ENCODE data around the gene PDK3. TPM values are rescaled to one million over a fixed set of nuclear protein-coding genes. Genes with fewer than 3 reads are reported as not detected.

The PDK3 gene
- total RNA-seq, 3 donors from 2014 or later (not counting 1 experiment from before 2014, with no cell fraction given) = 21.9 to 30.9 (median 28.1) TPM

- H3K4me3 ChIP-seq (ENCODE audit: low read length) = no peak overlapping the region
- intact Hi-C loops (cut with micrococcal nuclease) = no loop called here
- DNase-seq = no peak
- H3K27ac ChIP-seq (ENCODE audit: low read length) = no peak overlapping the region
- ATAC-seq = no peak
- Mint-ChIP-seq H3K4me1 (peaks cover 30 to 43% of the 10 kb centered on the region in 2 donors), H3K27ac (peak overlapping the region; percentile 1 to 54), H3K9me3 (no peaks in the 10 kb centered on the region), H3K4me3 (no peak overlapping the region), H3K27me3 (ENCODE audit: low read depth in 2 of 2) (no peaks in the 10 kb centered on the region), H3K36me3 (no peaks in the 10 kb centered on the region)
- no peaks in the 10 kb centered on the region for H3K27me3 ChIP-seq (ENCODE audit: control insufficient read depth, insufficient read depth, low read length)
- H3K9me3 ChIP-seq (ENCODE audit: control insufficient read depth, insufficient read depth, low read length) = no peaks in the 10 kb centered on the region
- 67% methylated on average over 1 of the region's 2 CpGs for WGBS (ENCODE audit: insufficient coverage)
- TF ChIP-seq CTCF (IDR thresholded peaks at IDR 0.05) = no peak
- H3K4me1 ChIP-seq (ENCODE audit: control insufficient read depth, insufficient read depth, low read length) = peaks cover 8% of the 10 kb centered on the region
- H3K36me3 ChIP-seq (ENCODE audit: control insufficient read depth, insufficient read depth, low read length) = no peaks in the 10 kb centered on the region
These were observed 6.7 kb downstream of the PDK3 start for GRCh38 chrX:24471808-24472207.

GRCh38 chrX:24475480-24475879, 10.4 kb downstream of the PDK3 start:
- H3K27ac ChIP-seq (ENCODE audit: low read length) = no peak overlapping the region
- Mint-ChIP-seq H3K27ac (peak overlapping the region; percentile 14 to 57), H3K36me3 (no peaks in the 10 kb centered on the region), H3K4me3 (no peak overlapping the region), H3K9me3 (no peaks in the 10 kb centered on the region), H3K27me3 (ENCODE audit: low read depth in 2 of 2) (no peaks in the 10 kb centered on the region), H3K4me1 (peaks cover 38 to 56% of the 10 kb centered on the region in 2 donors)
- no peak overlapping the region for H3K4me3 ChIP-seq (ENCODE audit: low read length)
- no peaks in the 10 kb centered on the region for H3K9me3 ChIP-seq (ENCODE audit: control insufficient read depth, insufficient read depth, low read length)
- ATAC-seq (no peak), DNase-seq (no peak)
- no peak for TF ChIP-seq CTCF (IDR thresholded peaks at IDR 0.05)
- intact Hi-C loops (cut with micrococcal nuclease) = no loop called here
- no peaks in the 10 kb centered on the region for H3K27me3 ChIP-seq (ENCODE audit: control insufficient read depth, insufficient read depth, low read length)
- no peaks in the 10 kb centered on the region for H3K36me3 ChIP-seq (ENCODE audit: control insufficient read depth, insufficient read depth, low read length)
- WGBS (ENCODE audit: insufficient coverage) = 80% methylated on average over 6 of the region's 6 CpGs
- H3K4me1 ChIP-seq (ENCODE audit: control insufficient read depth, insufficient read depth, low read length) = peaks cover 20% of the 10 kb centered on the region

GRCh38 chrX:24478509-24478908, 13.4 kb downstream of the PDK3 start:
- Histone ChIP-seq H3K9me3 (ENCODE audit: control insufficient read depth, insufficient read depth, low read length) (no peaks in the 10 kb centered on the region), H3K4me1 (ENCODE audit: control insufficient read depth, insufficient read depth, low read length) (peaks cover 34% of the 10 kb centered on the region), H3K27me3 (ENCODE audit: control insufficient read depth, insufficient read depth, low read length) (no peaks in the 10 kb centered on the region), H3K4me3 (ENCODE audit: low read length) (no peak overlapping the region), H3K36me3 (ENCODE audit: control insufficient read depth, insufficient read depth, low read length) (no peaks in the 10 kb centered on the region), H3K27ac (ENCODE audit: low read length) (peak overlapping the region; percentile 98)
- H3K27me3 Mint-ChIP-seq (ENCODE audit: low read depth in 2 of 2) = no peaks in the 10 kb centered on the region
- DNase-seq = no peak
- H3K27ac Mint-ChIP-seq = peak overlapping the region; percentile 95 to 96
- ATAC-seq = no peak
- H3K4me3 Mint-ChIP-seq = peak overlapping the region; percentile 84
- intact Hi-C loops (cut with micrococcal nuclease) = no loop called here
- WGBS (ENCODE audit: insufficient coverage) = 92% methylated on average over 4 of the region's 4 CpGs
- H3K4me1 Mint-ChIP-seq = peaks cover 55 to 62% of the 10 kb centered on the region in 2 donors
- TF ChIP-seq CTCF (IDR thresholded peaks at IDR 0.05) = no peak
- H3K9me3 Mint-ChIP-seq = no peaks in the 10 kb centered on the region
- no peaks in the 10 kb centered on the region for H3K36me3 Mint-ChIP-seq

- ATAC-seq (peak; percentile 88 to 97 (median 93)), DNase-seq (peak; percentile 56 to 92)
- H3K27ac Mint-ChIP-seq = peak overlapping the region; percentile 95 to 96
- no peaks in the 10 kb centered on the region for H3K9me3 Mint-ChIP-seq
- Histone ChIP-seq H3K4me3 (ENCODE audit: low read length) (peak overlapping the region; percentile 37), H3K9me3 (ENCODE audit: control insufficient read depth, insufficient read depth, low read length) (no peaks in the 10 kb centered on the region), H3K4me1 (ENCODE audit: control insufficient read depth, insufficient read depth, low read length) (peaks cover 34% of the 10 kb centered on the region), H3K27me3 (ENCODE audit: control insufficient read depth, insufficient read depth, low read length) (no peaks in the 10 kb centered on the region), H3K36me3 (ENCODE audit: control insufficient read depth, insufficient read depth, low read length) (no peaks in the 10 kb centered on the region), H3K27ac (ENCODE audit: low read length) (peak overlapping the region; percentile 98)
- intact Hi-C loops (cut with micrococcal nuclease) = loop anchor here (1.0 to 2.0 kb wide), 2 partner anchors 15 kb away; partner anchors contain the start of gene PDK3
- peaks cover 53 to 57% of the 10 kb centered on the region in 2 donors for H3K4me1 Mint-ChIP-seq
- no peaks in the 10 kb centered on the region for H3K27me3 Mint-ChIP-seq (ENCODE audit: low read depth in 2 of 2)
- no peaks in the 10 kb centered on the region for H3K36me3 Mint-ChIP-seq
- peak overlapping the region; percentile 84 for H3K4me3 Mint-ChIP-seq
- no peak for TF ChIP-seq CTCF (IDR thresholded peaks at IDR 0.05)
- no CpG with 5 or more reads among the region's 9 CpGs for WGBS (ENCODE audit: insufficient coverage)
These were observed 14.8 kb downstream of the PDK3 start for GRCh38 chrX:24479924-24480323.
